Measurements from ENCODE around the gene CERT1.
A peak's percentile ranks its signal among the peaks of the same experiment; 100 is the strongest.

Gene CERT1

GRCh38 chr5:75355236-75355635 lies 156.2 kb downstream of the CERT1 start:
- Histone ChIP-seq H3K9ac (ENCODE audit: low read length) (no peak overlapping the region), H3K23ac (ENCODE audit: low read length) (no peak overlapping the region), H3K4me2 (ENCODE audit: low read length) (no peak overlapping the region), H3K79me2 (ENCODE audit: control insufficient read depth, insufficient read depth, low read length, poor library complexity) (peaks cover 1% of the 10 kb centered on the region), H2BK12ac (ENCODE audit: low read length) (no peak overlapping the region), H2BK5ac (ENCODE audit: low read depth, low read length, poor library complexity) (no peak overlapping the region), H4K91ac (ENCODE audit: low read depth, low read length) (no peak overlapping the region), H3K14ac (ENCODE audit: low read length) (no peak overlapping the region), H3K27ac (ENCODE audit: low read depth, low read length) (no peak overlapping the region), H3K27me3 (ENCODE audit: insufficient read depth, low read length) (no peaks in the 10 kb centered on the region), H2AK5ac (ENCODE audit: low read length) (no peak overlapping the region), H3K79me1 (ENCODE audit: low read length) (no peaks in the 10 kb centered on the region), H3K36me3 (ENCODE audit: control insufficient read depth in 1 of 2, insufficient read depth in 2 of 2, low read length in 2 of 2) (peaks cover 24 to 54% of the 10 kb centered on the region in 2 experiments), H3K4me3 (ENCODE audit: low read depth, low read length) (no peak overlapping the region), H2AFZ (ENCODE audit: insufficient read depth, low read length, poor library complexity) (no peak overlapping the region), H3K4me1 (ENCODE audit: control insufficient read depth in 1 of 2, insufficient read depth in 2 of 2, low read length in 2 of 2) (no peaks in the 10 kb centered on the region), H3K9me3 (ENCODE audit: insufficient read depth, low read depth, low read length) (no peaks in the 10 kb centered on the region), H4K12ac (ENCODE audit: low read depth, low read length) (peak overlapping the region; percentile 62), H3K4ac (ENCODE audit: low read depth, low read length) (no peak overlapping the region), H4K8ac (ENCODE audit: low read depth, low read length) (no peak overlapping the region), H2BK120ac (ENCODE audit: insufficient read depth, low read length, poor library complexity) (no peak overlapping the region), H3K18ac (ENCODE audit: low read length) (no peak overlapping the region)
- no peak for DNase-seq
- whole genome bisulfite sequencing (ENCODE audit: extremely low coverage, insufficient coverage, insufficient read length) = no CpG with 5 or more reads among the region's 6 CpGs

- H3K23ac ChIP-seq (ENCODE audit: low read length) = no peak overlapping the region
- no peak overlapping the region for H3K27ac ChIP-seq (ENCODE audit: low read depth, low read length)
- WGBS (ENCODE audit: extremely low coverage, insufficient coverage, insufficient read length) = no CpG with 5 or more reads among the region's 7 CpGs
- H3K9ac ChIP-seq (ENCODE audit: low read length) = no peak overlapping the region
- no peaks in the 10 kb centered on the region for H3K9me3 ChIP-seq (ENCODE audit: insufficient read depth, low read depth, low read length)
- H3K4ac ChIP-seq (ENCODE audit: low read depth, low read length) = no peak overlapping the region
- H3K4me2 ChIP-seq (ENCODE audit: low read length) = no peak overlapping the region
- H3K4me1 ChIP-seq (ENCODE audit: control insufficient read depth in 1 of 2, insufficient read depth in 2 of 2, low read length in 2 of 2) = no peaks in the 10 kb centered on the region
- H3K18ac ChIP-seq (ENCODE audit: low read length) = no peak overlapping the region
- H4K91ac ChIP-seq (ENCODE audit: low read depth, low read length) = no peak overlapping the region
- H3K36me3 ChIP-seq (ENCODE audit: control insufficient read depth in 1 of 2, insufficient read depth in 2 of 2, low read length in 2 of 2) = peaks cover 20 to 39% of the 10 kb centered on the region in 2 experiments
- H2AK5ac ChIP-seq (ENCODE audit: low read length) = no peak overlapping the region
- no peak overlapping the region for H4K12ac ChIP-seq (ENCODE audit: low read depth, low read length)
- H2BK120ac ChIP-seq (ENCODE audit: insufficient read depth, low read length, poor library complexity) = no peak overlapping the region
- no peak overlapping the region for H2BK5ac ChIP-seq (ENCODE audit: low read depth, low read length, poor library complexity)
- no peak overlapping the region for H3K14ac ChIP-seq (ENCODE audit: low read length)
- no peak overlapping the region for H2BK12ac ChIP-seq (ENCODE audit: low read length)
- H4K8ac ChIP-seq (ENCODE audit: low read depth, low read length) = no peak overlapping the region
- no peak for DNase-seq
- no peaks in the 10 kb centered on the region for H3K79me1 ChIP-seq (ENCODE audit: low read length)
- no peak overlapping the region for H2AFZ ChIP-seq (ENCODE audit: insufficient read depth, low read length, poor library complexity)
- H3K79me2 ChIP-seq (ENCODE audit: control insufficient read depth, insufficient read depth, low read length, poor library complexity) = peaks cover 1% of the 10 kb centered on the region
- no peak overlapping the region for H3K4me3 ChIP-seq (ENCODE audit: low read depth, low read length)
- no peaks in the 10 kb centered on the region for H3K27me3 ChIP-seq (ENCODE audit: insufficient read depth, low read length)
Measured at GRCh38 chr5:75351139-75351926, 160.1 kb downstream of the CERT1 start.

GRCh38 chr5:75349663-75350062 lies 161.8 kb downstream of the CERT1 start:
- WGBS (ENCODE audit: extremely low coverage, insufficient coverage, insufficient read length) = no CpG with 5 or more reads among the region's 2 CpGs
- Histone ChIP-seq H3K14ac (ENCODE audit: low read length) (no peak overlapping the region), H3K79me1 (ENCODE audit: low read length) (no peaks in the 10 kb centered on the region), H3K9me3 (ENCODE audit: insufficient read depth, low read depth, low read length) (no peaks in the 10 kb centered on the region), H3K4ac (ENCODE audit: low read depth, low read length) (no peak overlapping the region), H4K12ac (ENCODE audit: low read depth, low read length) (no peak overlapping the region), H3K36me3 (ENCODE audit: control insufficient read depth in 1 of 2, insufficient read depth in 2 of 2, low read length in 2 of 2) (peaks cover 17 to 32% of the 10 kb centered on the region in 2 experiments), H3K4me2 (ENCODE audit: low read length) (no peak overlapping the region), H4K8ac (ENCODE audit: low read depth, low read length) (no peak overlapping the region), H3K9ac (ENCODE audit: low read length) (no peak overlapping the region), H2BK5ac (ENCODE audit: low read depth, low read length, poor library complexity) (no peak overlapping the region), H3K18ac (ENCODE audit: low read length) (no peak overlapping the region), H2AK5ac (ENCODE audit: low read length) (no peak overlapping the region), H3K27me3 (ENCODE audit: insufficient read depth, low read length) (no peaks in the 10 kb centered on the region), H3K4me1 (ENCODE audit: control insufficient read depth in 1 of 2, insufficient read depth in 2 of 2, low read length in 2 of 2) (no peaks in the 10 kb centered on the region), H3K79me2 (ENCODE audit: control insufficient read depth, insufficient read depth, low read length, poor library complexity) (no peaks in the 10 kb centered on the region), H2AFZ (ENCODE audit: insufficient read depth, low read length, poor library complexity) (no peak overlapping the region), H2BK120ac (ENCODE audit: insufficient read depth, low read length, poor library complexity) (no peak overlapping the region), H3K23ac (ENCODE audit: low read length) (no peak overlapping the region), H3K27ac (ENCODE audit: low read depth, low read length) (no peak overlapping the region), H2BK12ac (ENCODE audit: low read length) (no peak overlapping the region), H4K91ac (ENCODE audit: low read depth, low read length) (no peak overlapping the region), H3K4me3 (ENCODE audit: low read depth, low read length) (no peak overlapping the region)
- no peak for DNase-seq

GRCh38 chr5:75348241-75348640 lies 163.2 kb downstream of the CERT1 start:
- Histone ChIP-seq H2BK120ac (ENCODE audit: insufficient read depth, low read length, poor library complexity) (no peak overlapping the region), H3K27me3 (ENCODE audit: insufficient read depth, low read length) (no peaks in the 10 kb centered on the region), H3K4me2 (ENCODE audit: low read length) (no peak overlapping the region), H2BK12ac (ENCODE audit: low read length) (no peak overlapping the region), H2AFZ (ENCODE audit: insufficient read depth, low read length, poor library complexity) (no peak overlapping the region), H3K18ac (ENCODE audit: low read length) (no peak overlapping the region), H3K4me3 (ENCODE audit: low read depth, low read length) (no peak overlapping the region), H3K36me3 (ENCODE audit: control insufficient read depth in 1 of 2, insufficient read depth in 2 of 2, low read length in 2 of 2) (peaks cover 18 to 33% of the 10 kb centered on the region in 2 experiments), H3K4me1 (ENCODE audit: control insufficient read depth in 1 of 2, insufficient read depth in 2 of 2, low read length in 2 of 2) (no peaks in the 10 kb centered on the region), H3K4ac (ENCODE audit: low read depth, low read length) (no peak overlapping the region), H3K9me3 (ENCODE audit: insufficient read depth, low read depth, low read length) (no peaks in the 10 kb centered on the region), H3K9ac (ENCODE audit: low read length) (no peak overlapping the region), H3K79me2 (ENCODE audit: control insufficient read depth, insufficient read depth, low read length, poor library complexity) (no peaks in the 10 kb centered on the region), H3K27ac (ENCODE audit: low read depth, low read length) (no peak overlapping the region), H3K79me1 (ENCODE audit: low read length) (no peaks in the 10 kb centered on the region), H2AK5ac (ENCODE audit: low read length) (no peak overlapping the region), H4K8ac (ENCODE audit: low read depth, low read length) (no peak overlapping the region), H3K23ac (ENCODE audit: low read length) (no peak overlapping the region), H2BK5ac (ENCODE audit: low read depth, low read length, poor library complexity) (no peak overlapping the region), H4K91ac (ENCODE audit: low read depth, low read length) (no peak overlapping the region), H3K14ac (ENCODE audit: low read length) (no peak overlapping the region), H4K12ac (ENCODE audit: low read depth, low read length) (no peak overlapping the region)
- no CpG with 5 or more reads among the region's 3 CpGs for WGBS (ENCODE audit: extremely low coverage, insufficient coverage, insufficient read length)
- DNase-seq = no peak
